ENCODE results near the gene SNED1. TPM values are rescaled to one million over a fixed set of nuclear protein-coding genes. Genes with fewer than 3 reads are reported as not detected.

SNED1 gene
- polyA plus RNA-seq, 2 of the 4 experiments (the other 2 are of a cell fraction) = 0.15 to 0.21 TPM

GRCh38 chr2:241088791-241089732 lies 90.6 kb downstream of the SNED1 start:
- no peak for FAIRE-seq
- no peak overlapping the region for H3K4me3 ChIP-seq
- WGBS (ENCODE audit: missing lambda C conversion rate) = 95% methylated on average over 20 of the region's 20 CpGs
- no peak for TF ChIP-seq HOXA7 (CRISPR knock-in tag; IDR thresholded peaks at IDR 0.05)
- TF ChIP-seq POLR2AphosphoS2 (conservative IDR thresholded peaks at IDR 0.05; ENCODE audit: low read length) = no peak
- TF ChIP-seq RCOR1 (IDR thresholded peaks at IDR 0.05; ENCODE audit: low read depth, low read length) = no peak
- no peak for TF ChIP-seq FOSB (CRISPR knock-in tag; IDR thresholded peaks at IDR 0.05)
- TF ChIP-seq ZNF302 (CRISPR knock-in tag; IDR thresholded peaks at IDR 0.05) = no peak
- no peak for TF ChIP-seq EHF (CRISPR knock-in tag; IDR thresholded peaks at IDR 0.05)
- TF ChIP-seq KDM5A (IDR thresholded peaks at IDR 0.05) = no peak
- no peak for TF ChIP-seq HES2 (IDR thresholded peaks at IDR 0.05)
- TF ChIP-seq BHLHE40 (IDR thresholded peaks at IDR 0.05; ENCODE audit: low read depth, low read length) = no peak
- TF ChIP-seq HOXB13 (CRISPR knock-in tag; IDR thresholded peaks at IDR 0.05; ENCODE audit: low read depth) = no peak
- no peak for TF ChIP-seq CHD2 (IDR thresholded peaks at IDR 0.05; ENCODE audit: low read length, partially characterized antibody)
- no peak for TF ChIP-seq ZFP36 (IDR thresholded peaks at IDR 0.05; ENCODE audit: borderline replicate concordance, partially characterized antibody)
- no peak for TF ChIP-seq SMC3 (IDR thresholded peaks at IDR 0.05)
- no peak for TF ChIP-seq CBX8 (IDR thresholded peaks at IDR 0.05)
- no peak for TF ChIP-seq MAX (IDR thresholded peaks at IDR 0.05)
- peaks cover 25% of the 10 kb centered on the region for H3K4me1 ChIP-seq
- no peak for ATAC-seq
- CTCF ChIA-PET = interaction anchor here (0.6 to 2.7 kb wide), 4 partner anchors 11 to 174 kb away, joined by 3 to 12 read pairs (median 4); no protein-coding TSS in a partner anchor
- DNase-seq (ENCODE audit: low read depth in 1 of 2, low spot score in 1 of 2) = no peak
- H3K4me2 ChIP-seq = no peak overlapping the region
- H3K27ac ChIP-seq = no peak overlapping the region
- H3K9me3 ChIP-seq = no peaks in the 10 kb centered on the region
- POLR2A ChIA-PET = no interaction called here

GRCh38 chr2:241091201-241091600 lies 92.8 kb downstream of the SNED1 start:
- TF ChIP-seq JUN (IDR thresholded peaks at IDR 0.05) = no peak
- no peak for TF ChIP-seq NR3C1 (IDR thresholded peaks at IDR 0.05)
- no peak for TF ChIP-seq SMC3 (IDR thresholded peaks at IDR 0.05)
- TF ChIP-seq NFE2L2 (conservative IDR thresholded peaks at IDR 0.05; ENCODE audit: low read length) = no peak
- TF ChIP-seq FOXS1 (CRISPR knock-in tag; IDR thresholded peaks at IDR 0.05) = no peak
- no peak for TF ChIP-seq GATA3 (IDR thresholded peaks at IDR 0.05; ENCODE audit: borderline replicate concordance)
- TF ChIP-seq CHD2 (IDR thresholded peaks at IDR 0.05; ENCODE audit: low read length, partially characterized antibody) = no peak
- no peak for TF ChIP-seq HOXB5 (CRISPR knock-in tag; IDR thresholded peaks at IDR 0.05)
- TF ChIP-seq RCOR1 (IDR thresholded peaks at IDR 0.05; ENCODE audit: low read depth, low read length) = no peak
- no peak for TF ChIP-seq ESRRA (IDR thresholded peaks at IDR 0.05; ENCODE audit: borderline replicate concordance, low read length)
- no peak for TF ChIP-seq RFX5 (IDR thresholded peaks at IDR 0.05)
- TF ChIP-seq NPAS2 (CRISPR knock-in tag; IDR thresholded peaks at IDR 0.05; ENCODE audit: borderline replicate concordance) = no peak
- TF ChIP-seq HOXA7 (CRISPR knock-in tag; IDR thresholded peaks at IDR 0.05) = no peak
- TF ChIP-seq CBX8 (IDR thresholded peaks at IDR 0.05) = no peak
- no peak for TF ChIP-seq CEBPB (IDR thresholded peaks at IDR 0.05)
- TF ChIP-seq CBX2 (IDR thresholded peaks at IDR 0.05; ENCODE audit: borderline replicate concordance, low read depth) = no peak
- TF ChIP-seq ZSCAN20 (CRISPR knock-in tag; IDR thresholded peaks at IDR 0.05) = no peak
- TF ChIP-seq FOSL2 (IDR thresholded peaks at IDR 0.05) = no peak
- no peak for TF ChIP-seq FOSL2 (CRISPR knock-in tag; IDR thresholded peaks at IDR 0.05)
- TF ChIP-seq JUNB (IDR thresholded peaks at IDR 0.05) = no peak
- ATAC-seq (no peak), FAIRE-seq (no peak), DNase-seq (ENCODE audit: low read depth in 1 of 2, low spot score in 1 of 2) (no peak)
- WGBS (ENCODE audit: missing lambda C conversion rate) = 94% methylated on average over 10 of the region's 10 CpGs
- ChIA-PET CTCF (interaction anchor here (0.7 kb wide), 2 partner anchors 11 to 240 kb away, joined by 3 read pairs; partner anchors contain the start of gene MTERF4), POLR2A (interaction anchor here (1.4 kb wide), 1 partner anchor 13 kb away, joined by 3 read pairs; no protein-coding TSS in a partner anchor)
- Histone ChIP-seq H3K27ac (no peak overlapping the region), H3K4me1 (peaks cover 36% of the 10 kb centered on the region), H3K4me3 (no peak overlapping the region), H3K9me3 (no peaks in the 10 kb centered on the region), H3K4me2 (no peak overlapping the region)
